Osteoblast (primary cell): ENCODE data around the gene ARNT2. TPM values are rescaled to one million over a fixed set of nuclear protein-coding genes. Genes with fewer than 3 reads are reported as not detected.
A peak's percentile ranks its signal among the peaks of the same experiment; 100 is the strongest.

Source experiments
- DNase-seq: peaks from one replicate; pipeline ENCODE4 v3.0.0; 2011; ENCODE audit warnings: low spot score, mixed read lengths; ENCODE audit not compliant: insufficient read length; ENCODE audit errors: missing footprints
- H2AFZ ChIP-seq: 2 replicates; pipeline ENCODE4 v1.6.0; 2011; ENCODE audit warnings: mild to moderate bottlenecking, low read length
- H3K27ac ChIP-seq: 2 replicates; pipeline ENCODE4 v1.5.1; 2011; ENCODE audit warnings: mild to moderate bottlenecking, low read depth, low read length, moderate library complexity
- H3K27me3 ChIP-seq: 2 replicates; pipeline ENCODE4 v1.6.0; 2012; ENCODE audit warnings: mild to moderate bottlenecking, control low read depth, inconsistent platforms, low read length, moderate library complexity; ENCODE audit not compliant: insufficient read depth
- H3K36me3 ChIP-seq: 2 replicates; pipeline ENCODE4 v1.5.1; 2011; ENCODE audit warnings: mild to moderate bottlenecking, low read length, control low read depth, moderate library complexity; ENCODE audit not compliant: insufficient read depth
- H3K4me1 ChIP-seq: 2 replicates; pipeline ENCODE4 v1.5.1; 2011; ENCODE audit warnings: mild to moderate bottlenecking, low read length, control low read depth, moderate library complexity; ENCODE audit not compliant: insufficient read depth
- H3K4me2 ChIP-seq: 2 replicates; pipeline ENCODE4 v1.6.0; 2011; ENCODE audit warnings: mild to moderate bottlenecking, low read length; ENCODE audit not compliant: insufficient read depth
- H3K4me3 ChIP-seq: fragments of 200-600 bp; sonication (generic); 3 replicates; pipeline ENCODE4 v1.5.1; 2012; ENCODE audit warnings: mild to moderate bottlenecking, low read length, inconsistent platforms; ENCODE audit not compliant: insufficient read depth
- H3K79me2 ChIP-seq: 2 replicates; pipeline ENCODE4 v1.6.0; 2012; ENCODE audit warnings: mild to moderate bottlenecking, low read length, control low read depth, inconsistent platforms; ENCODE audit not compliant: insufficient read depth
- H3K9me3 ChIP-seq: 2 replicates; pipeline ENCODE4 v1.5.1; 2011; ENCODE audit warnings: low read depth, low read length, control low read depth
- H4K20me1 ChIP-seq: 2 replicates; pipeline ENCODE4 v1.6.0; 2012; ENCODE audit warnings: mild to moderate bottlenecking, low read length, control low read depth; ENCODE audit not compliant: insufficient read depth
- CTCF ChIP-seq: IDR thresholded peaks from 2 replicates; pipeline ENCODE4 v1.5.1; 2011; ENCODE audit warnings: mild to moderate bottlenecking, low read depth, low read length, moderate library complexity; ENCODE audit errors: extremely low read depth
- total RNA-seq: library from RNA; depleted of rRNA; stranded (reverse); fragments of >200 nt; gene quantifications from 2 replicates; pipeline ENCODE4 v1.2.3, GENCODE V29; 2012

ARNT2 gene
- total RNA-seq, 1 donor = 30.0 TPM

- H3K9me3 ChIP-seq = no peaks in the 10 kb centered on the region
- H3K4me1 ChIP-seq = peaks cover 36% of the 10 kb centered on the region
- H4K20me1 ChIP-seq = no peaks in the 10 kb centered on the region
- H2AFZ ChIP-seq = no peak overlapping the region
- H3K27ac ChIP-seq = peak overlapping the region; percentile 75
- no peaks in the 10 kb centered on the region for H3K27me3 ChIP-seq
- H3K4me2 ChIP-seq = no peak overlapping the region
- H3K36me3 ChIP-seq = no peaks in the 10 kb centered on the region
- H3K79me2 ChIP-seq = no peaks in the 10 kb centered on the region
- no peak overlapping the region for H3K4me3 ChIP-seq
- DNase-seq = no peak
- peak; percentile 22 for TF ChIP-seq CTCF
These were observed 71.4 kb downstream of the ARNT2 start for GRCh38 chr15:80475572-80475971.

GRCh38 chr15:80476036-80476435 is 71.9 kb downstream of the ARNT2 start:
- no peak for TF ChIP-seq CTCF
- Histone ChIP-seq H3K4me2 (no peak overlapping the region), H3K4me3 (no peak overlapping the region), H3K9me3 (no peaks in the 10 kb centered on the region), H3K36me3 (no peaks in the 10 kb centered on the region), H3K79me2 (no peaks in the 10 kb centered on the region), H3K4me1 (peaks cover 41% of the 10 kb centered on the region), H3K27me3 (no peaks in the 10 kb centered on the region), H4K20me1 (no peaks in the 10 kb centered on the region), H3K27ac (peak overlapping the region; percentile 75), H2AFZ (no peak overlapping the region)
- DNase-seq = no peak

GRCh38 chr15:80478075-80478474 is 73.9 kb downstream of the ARNT2 start:
- no peak for DNase-seq
- Histone ChIP-seq H3K4me3 (no peak overlapping the region), H2AFZ (no peak overlapping the region), H3K27me3 (no peaks in the 10 kb centered on the region), H4K20me1 (no peaks in the 10 kb centered on the region), H3K4me1 (peaks cover 61% of the 10 kb centered on the region), H3K27ac (peak overlapping the region; percentile 88), H3K79me2 (no peaks in the 10 kb centered on the region), H3K4me2 (no peak overlapping the region), H3K9me3 (no peaks in the 10 kb centered on the region), H3K36me3 (no peaks in the 10 kb centered on the region)
- TF ChIP-seq CTCF = no peak

GRCh38 chr15:80479191-80479590 is 75.0 kb downstream of the ARNT2 start:
- no peak for DNase-seq
- H3K4me3 ChIP-seq = no peak overlapping the region
- H2AFZ ChIP-seq = no peak overlapping the region
- no peaks in the 10 kb centered on the region for H3K79me2 ChIP-seq
- no peak overlapping the region for H3K4me2 ChIP-seq
- H3K27ac ChIP-seq = peak overlapping the region; percentile 88
- TF ChIP-seq CTCF = no peak
- peaks cover 62% of the 10 kb centered on the region for H3K4me1 ChIP-seq
- no peaks in the 10 kb centered on the region for H3K9me3 ChIP-seq
- no peaks in the 10 kb centered on the region for H3K36me3 ChIP-seq
- H3K27me3 ChIP-seq = no peaks in the 10 kb centered on the region
- no peaks in the 10 kb centered on the region for H4K20me1 ChIP-seq
